Naive thymus-derived CD8-positive, alpha-beta T cell (primary cell): ENCODE data around the gene CDK7. TPM values are rescaled to one million over a fixed set of nuclear protein-coding genes. Genes with fewer than 3 reads are reported as not detected.

ENCODE experiments used
- ATAC-seq, 2 donors: fragments of 150-1000 bp; cut with Tn5 transposase in 1 of 2; sonication (Bioruptor Pico), chemical (Tn5 transposase) in 1 of 2; 1 replicate in 1 of 2; 2 replicates in 1 of 2; pipeline ENCODE4 v1.10.0; 2021; ENCODE audit warnings: mild to moderate bottlenecking in 2 of 2, moderate library complexity in 2 of 2
- POLR2A ChIA-PET: fragments of 350-600 bp; sonication (Branson Sonifier 250); formaldehyde crosslinking; loops from one replicate; lab custom pipeline; 2021; ENCODE audit warnings: antibody characterized with exemption; lab: Charles Lee
- DNase-seq, 10 donors: peaks; one replicate each; pipeline versions ENCODE4 v3.0.0 to v3.0.0-alpha.2; 2020 to 2022
- H3K27ac Mint-ChIP-seq, 10 donors: one replicate each; pipeline ENCODE4 v1.8.0; 2020 to 2022; ENCODE audit warnings: mild to moderate bottlenecking in 10 of 10, mixed read lengths in 10 of 10, moderate library complexity in 4 of 10, inconsistent platforms in 1 of 10
- H3K27me3 Mint-ChIP-seq, 5 donors: one replicate each; pipeline ENCODE4 v1.8.0; 2021 to 2022; ENCODE audit warnings: mixed read lengths in 5 of 5
- H3K36me3 Mint-ChIP-seq, 3 donors: one replicate each; pipeline ENCODE4 v1.8.0; 2020 to 2022; ENCODE audit warnings: mixed read lengths in 3 of 3, mild to moderate bottlenecking in 2 of 3, inconsistent platforms in 1 of 3
- H3K4me1 Mint-ChIP-seq, 4 donors: one replicate each; pipeline ENCODE4 v1.8.0; 2021 to 2022; ENCODE audit warnings: mixed read lengths in 4 of 4
- H3K4me3 Mint-ChIP-seq, 10 donors: one replicate each; pipeline ENCODE4 v1.8.0; 2020 to 2022; ENCODE audit warnings: mild to moderate bottlenecking in 10 of 10, mixed read lengths in 10 of 10, moderate library complexity in 6 of 10, inconsistent platforms in 1 of 10
- H3K9me3 Mint-ChIP-seq, 9 donors: one replicate each; pipeline ENCODE4 v1.8.0; 2020 to 2022; ENCODE audit warnings: mixed read lengths in 9 of 9, mild to moderate bottlenecking in 3 of 9, inconsistent platforms in 1 of 9, moderate library complexity in 1 of 9
- polyA plus RNA-seq, 3 donors: library from polyadenylated mRNA; unstranded; fragments of 300-500 nt; fragmentation: Illumina TruSeq; gene quantifications; one replicate each; pipeline ENCODE4 v1.2.3, GENCODE V29; 2021
- total RNA-seq, 8 experiments: library from RNA in 2 of 8; stranded (reverse) in 2 of 8; gene quantifications; one replicate each; pipeline ENCODE4 v1.2.3 and lab custom pipeline; 2021 to 2026

The CDK7 gene
- 10 to 100 TPM; 20.6 to 25.4 TPM for total RNA-seq
- 10 to 100 TPM; 18.2 to 20.8 (median 19.4) TPM for polyA plus RNA-seq
- 10.3 to 52.9 (median 24.5) reads per million in 6 experiments for total RNA-seq (lab: John Stamatoyannopoulos, UW)

DNA sequence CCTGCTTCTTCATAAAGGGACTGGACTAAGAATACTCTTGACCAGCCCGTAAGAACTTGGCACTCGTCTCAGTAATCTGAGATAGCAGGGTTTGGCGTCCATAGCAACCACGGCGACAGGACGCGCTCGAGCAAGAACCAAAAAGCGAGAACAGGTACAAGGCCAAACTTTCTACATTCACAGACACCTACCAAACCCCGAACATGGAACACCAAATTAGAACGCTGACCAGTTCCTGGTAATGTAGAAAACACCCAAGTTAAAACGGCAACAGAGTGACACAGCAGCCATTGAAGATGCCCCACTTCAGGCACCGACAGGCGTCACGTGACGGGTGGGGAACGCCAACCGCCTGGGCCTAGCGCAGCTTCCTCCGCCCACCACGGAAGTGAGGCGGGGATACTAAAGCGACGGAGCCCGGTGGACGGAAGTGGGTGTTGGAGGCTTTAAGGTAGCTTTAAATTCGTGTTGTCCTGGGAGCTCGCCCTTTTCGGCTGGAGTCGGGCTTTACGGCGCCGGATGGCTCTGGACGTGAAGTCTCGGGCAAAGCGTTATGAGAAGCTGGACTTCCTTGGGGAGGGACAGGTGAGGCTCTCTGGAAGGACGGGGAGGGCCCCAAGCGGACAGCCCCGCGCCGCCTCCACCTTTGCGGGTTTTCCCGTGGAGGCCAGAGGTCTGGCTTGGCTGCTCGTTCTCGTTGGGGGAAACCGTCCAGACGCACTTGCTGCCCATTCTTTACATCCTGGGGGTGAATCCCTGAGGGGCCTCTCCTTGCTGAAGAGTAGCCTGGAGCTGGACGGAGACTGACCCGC is at the start of gene CDK7:
TSS of gene CDK7 (plus strand) at position 430 of the 812 bp plus-strand sequence. CDS start at position 520, 90 bp downstream.
- DNase-seq (peak; percentile 83 to 94 (median 90)), ATAC-seq (peak; percentile 99 to 100)
- Mint-ChIP-seq H3K27ac (peak within 1 kb of the TSS; percentile 88 to 97 (median 94)), H3K4me3 (peak within 1 kb of the TSS; percentile 92 to 99 (median 97)), H3K27me3 (no peaks in the 10 kb centered on the region), H3K9me3 (no peaks in the 10 kb centered on the region), H3K36me3 (peaks cover 0 to 18% (median 4%) of the 10 kb centered on the region in 3 donors), H3K4me1 (peaks cover 15 to 50% (median 43%) of the 10 kb centered on the region in 4 donors)
- POLR2A ChIA-PET = interaction anchor here (0.6 to 3.0 kb wide), 9 partner anchors 17 to 192 kb away, joined by 3 to 38 read pairs (median 4); partner anchors contain the start of genes CCDC125, CENPH and SLC30A5

DNA sequence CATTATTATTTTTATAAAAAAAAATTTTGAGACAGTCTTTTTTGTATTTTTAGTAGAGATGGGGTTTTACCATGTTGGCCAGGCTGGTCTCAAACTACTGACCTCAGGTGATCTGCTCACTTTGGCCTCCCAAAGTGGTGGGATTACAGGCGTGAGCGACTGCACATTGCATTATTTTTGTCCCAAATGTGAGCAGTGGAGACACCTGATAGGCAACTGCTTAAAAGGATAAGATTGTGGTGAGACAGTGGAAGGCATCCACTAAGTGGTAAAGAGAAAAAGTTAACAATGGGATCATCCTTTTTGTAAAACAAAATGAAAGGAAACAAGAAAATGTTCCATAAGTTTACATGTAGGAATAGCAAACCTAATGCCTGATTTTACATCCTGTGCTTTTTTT is 47.3 kb upstream of the CDK7 start:
- no peak for ATAC-seq
- Mint-ChIP-seq H3K27me3 (no peaks in the 10 kb centered on the region), H3K27ac (peak overlapping the region in 5 of 10 donors; percentile 43 to 97 (median 69)), H3K9me3 (no peaks in the 10 kb centered on the region), H3K4me1 (peaks cover 7 to 20% (median 15%) of the 10 kb centered on the region in 4 donors), H3K36me3 (peaks cover 0 to 1% (median 0%) of the 10 kb centered on the region in 3 donors), H3K4me3 (peak overlapping the region in 5 of 10 donors; percentile 22 to 47 (median 40))
- POLR2A ChIA-PET = no interaction called here
- DNase-seq = no peak

DNA sequence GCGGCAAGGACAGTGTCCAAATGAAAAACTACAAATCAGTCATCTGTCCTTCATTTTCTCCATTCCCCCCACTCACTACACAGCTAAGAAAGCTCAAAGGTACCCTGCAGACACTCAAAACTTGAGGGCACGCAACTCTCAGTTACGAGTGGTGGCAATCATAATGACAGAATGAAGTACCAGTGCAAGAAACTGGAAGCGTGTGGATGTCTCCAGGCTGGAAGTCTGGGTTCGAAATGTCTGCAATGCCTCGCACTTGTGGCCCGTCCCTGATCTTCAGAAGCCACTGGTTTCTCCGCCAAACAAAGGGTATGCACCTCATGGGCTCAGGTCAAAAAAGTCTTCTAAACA is 45.9 kb upstream of the CDK7 start:
- Mint-ChIP-seq H3K36me3 (peaks cover 0 to 1% (median 0%) of the 10 kb centered on the region in 3 donors), H3K4me1 (peaks cover 7 to 20% (median 15%) of the 10 kb centered on the region in 4 donors), H3K27ac (peak overlapping the region; percentile 86 to 98 (median 95)), H3K9me3 (no peaks in the 10 kb centered on the region), H3K27me3 (no peaks in the 10 kb centered on the region), H3K4me3 (peak overlapping the region; percentile 86 to 94 (median 90))
- no peak for DNase-seq
- ATAC-seq = peak in 1 of 2 donors; percentile 6
- POLR2A ChIA-PET = interaction anchor here (0.9 to 3.1 kb wide), 4 partner anchors 11 to 46 kb away, joined by 3 to 12 read pairs (median 8); partner anchors contain the start of genes CCNB1 and CDK7

DNA sequence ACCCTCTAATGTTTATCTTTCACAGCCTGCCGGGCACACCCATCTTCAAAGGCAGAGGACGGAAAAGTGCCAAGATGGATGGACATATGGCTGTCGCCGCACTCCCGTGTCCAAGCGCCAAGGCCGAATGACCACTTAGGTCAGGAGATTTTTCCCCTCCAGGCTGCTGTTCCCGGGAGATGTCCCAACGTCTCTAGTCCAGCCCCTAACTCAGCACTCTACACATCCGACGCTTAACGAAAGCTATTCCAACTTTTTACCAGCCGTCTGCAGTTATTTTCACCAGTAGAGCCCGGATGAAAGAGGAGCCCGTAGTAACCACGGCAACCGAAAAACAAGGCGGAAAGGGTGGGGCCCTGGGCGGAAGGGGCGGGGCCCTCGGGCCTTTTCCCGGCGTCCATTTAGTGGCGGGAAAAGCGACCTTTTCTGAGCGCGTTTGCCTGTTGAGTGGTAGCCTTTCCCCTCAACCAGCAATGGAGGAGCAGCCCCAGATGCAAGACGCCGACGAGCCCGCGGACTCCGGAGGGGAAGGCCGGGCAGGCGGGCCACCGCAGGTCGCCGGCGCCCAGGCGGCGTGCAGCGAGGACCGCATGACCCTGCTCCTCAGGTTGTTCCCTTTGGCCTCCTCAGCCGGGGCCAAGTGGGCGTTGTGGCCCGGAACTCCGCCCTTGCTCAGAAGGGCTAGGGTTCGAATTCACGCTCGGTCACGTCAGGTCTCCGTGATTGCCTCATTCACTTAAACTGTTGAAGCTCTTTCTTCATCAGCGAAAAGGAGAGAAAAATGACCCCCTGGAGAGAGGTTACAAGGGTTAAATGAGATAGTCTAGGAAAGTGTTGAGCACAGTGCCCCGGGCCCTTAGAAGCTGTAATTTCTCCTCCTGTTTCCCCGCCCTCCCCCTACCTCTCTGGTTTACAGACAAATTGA is 45.3 kb upstream of the CDK7 start, which contains the start of gene CENPH:
TSS of gene CENPH (plus strand) at position 422 of the 925 bp plus-strand sequence. CDS start at position 474, 52 bp downstream.
- POLR2A ChIA-PET = interaction anchor here (0.6 to 3.1 kb wide), 5 partner anchors 11 to 143 kb away, joined by 5 to 12 read pairs (median 6); partner anchors contain the start of genes CCDC125, CCNB1 and CDK7

DNA sequence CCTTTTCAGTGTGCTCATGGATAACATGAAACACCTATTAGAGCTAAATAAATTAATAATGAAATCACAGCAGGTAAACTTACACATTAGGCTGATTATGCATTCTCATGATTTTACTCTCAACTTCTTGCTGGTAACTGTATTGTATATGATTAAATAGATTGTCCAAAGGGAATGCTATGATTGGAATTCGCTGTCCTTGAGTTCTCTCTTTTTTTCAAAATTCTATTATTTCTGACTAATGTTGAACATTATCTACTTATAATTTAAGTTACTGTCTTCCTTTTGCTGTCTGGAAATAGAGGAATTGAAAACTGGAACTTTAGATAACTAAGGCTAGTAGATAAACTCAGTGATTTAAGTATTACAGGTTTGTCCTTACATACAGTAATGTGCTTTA is 32.2 kb upstream of the CDK7 start:
- Mint-ChIP-seq H3K4me1 (no peaks in the 10 kb centered on the region), H3K27me3 (no peaks in the 10 kb centered on the region), H3K4me3 (no peak overlapping the region), H3K27ac (no peak overlapping the region), H3K9me3 (no peaks in the 10 kb centered on the region), H3K36me3 (peaks cover 0 to 22% (median 0%) of the 10 kb centered on the region in 3 donors)
- DNase-seq (no peak), ATAC-seq (no peak)
- POLR2A ChIA-PET = interaction anchor here (0.6 to 0.7 kb wide), 2 partner anchors 12 to 52 kb away, joined by 3 to 4 read pairs; no protein-coding TSS in a partner anchor

More for the DNA sequence above, 45.3 kb upstream of the CDK7 start, which contains the start of gene CENPH:
- H3K27me3 Mint-ChIP-seq = no peaks in the 10 kb centered on the region
- peaks cover 7 to 20% (median 15%) of the 10 kb centered on the region in 4 donors for H3K4me1 Mint-ChIP-seq
- peak within 1 kb of the TSS; percentile 86 to 94 (median 90) for H3K4me3 Mint-ChIP-seq
- H3K9me3 Mint-ChIP-seq = no peaks in the 10 kb centered on the region
- ATAC-seq = peak; percentile 91 to 95
- H3K36me3 Mint-ChIP-seq = peaks cover 0 to 3% (median 1%) of the 10 kb centered on the region in 3 donors
- DNase-seq = peak; percentile 83 to 96 (median 91)
- peak within 1 kb of the TSS; percentile 86 to 98 (median 95) for H3K27ac Mint-ChIP-seq

DNA sequence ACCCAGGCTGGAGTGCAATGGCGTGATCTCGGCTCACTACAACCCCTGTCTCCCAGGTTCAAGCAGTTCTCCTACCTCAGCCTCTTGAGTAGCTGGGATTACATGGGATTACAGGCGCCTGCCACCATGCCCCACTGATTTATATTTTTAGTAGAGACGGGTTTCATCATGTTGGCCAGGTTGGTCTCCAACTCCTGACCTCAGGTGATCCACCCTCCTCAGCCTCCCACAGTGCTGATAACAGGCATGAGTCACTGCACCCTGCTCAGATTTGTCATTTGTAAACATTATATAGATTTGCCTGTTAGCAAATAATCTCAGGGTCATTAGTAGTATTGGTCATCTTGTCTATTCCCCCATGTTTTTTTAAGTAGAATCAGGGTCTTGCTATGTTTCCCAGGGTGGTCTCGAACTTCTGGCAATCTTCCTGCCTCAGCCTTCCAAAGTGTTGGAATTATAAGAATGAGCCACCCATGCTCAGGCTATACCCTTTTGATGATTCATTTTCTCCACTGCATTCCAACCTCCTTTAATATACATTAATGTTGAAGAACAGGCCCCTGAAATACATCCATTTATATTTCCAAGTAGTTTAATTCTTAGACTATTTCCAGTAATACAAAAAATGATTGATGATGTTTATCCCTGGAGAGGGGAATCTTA is 28.0 kb upstream of the CDK7 start:
- Mint-ChIP-seq H3K27ac (no peak overlapping the region), H3K4me3 (no peak overlapping the region), H3K36me3 (peaks cover 0 to 10% (median 0%) of the 10 kb centered on the region in 3 donors), H3K27me3 (no peaks in the 10 kb centered on the region), H3K4me1 (no peaks in the 10 kb centered on the region), H3K9me3 (no peaks in the 10 kb centered on the region)
- DNase-seq (no peak), ATAC-seq (no peak)
- POLR2A ChIA-PET = no interaction called here

DNA sequence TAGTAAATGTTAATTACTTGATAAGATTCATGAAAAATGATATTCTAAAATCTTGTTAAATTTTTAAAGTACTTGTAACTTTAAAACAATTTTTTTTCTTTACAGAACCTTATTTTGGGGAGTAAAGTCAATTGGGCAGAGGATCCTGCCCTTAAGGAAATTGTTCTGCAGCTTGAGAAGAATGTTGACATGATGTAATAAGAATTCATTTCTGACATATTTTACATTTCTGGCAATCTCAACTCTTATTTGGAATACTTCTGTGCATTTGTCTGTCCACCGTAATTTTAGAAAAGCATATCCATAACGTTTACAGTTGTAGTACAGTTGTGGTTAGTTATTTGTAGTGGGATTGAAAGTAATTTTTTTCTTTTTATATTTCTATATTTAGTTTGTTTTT is 25.1 kb upstream of the CDK7 start:
- no peak for ATAC-seq

DNA sequence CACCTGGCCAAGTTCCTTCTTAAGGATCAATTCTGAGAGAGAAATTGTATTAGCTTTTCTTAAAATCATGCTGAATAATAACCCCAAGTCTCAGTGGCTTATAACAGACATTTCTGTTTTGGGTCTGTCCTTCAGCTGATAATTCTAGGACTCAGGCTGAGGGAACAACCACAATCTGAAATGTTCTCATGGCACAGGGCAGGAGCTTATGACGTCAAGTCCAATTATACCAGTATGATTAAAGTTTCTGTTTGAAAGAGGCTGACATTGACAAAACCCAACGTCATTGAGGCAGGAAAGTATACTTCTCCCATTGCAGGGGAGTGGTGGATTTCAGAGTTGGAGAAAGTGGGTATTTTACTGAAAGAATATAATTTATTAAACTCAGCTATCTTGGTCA is 23.5 kb upstream of the CDK7 start:
- Mint-ChIP-seq H3K9me3 (no peaks in the 10 kb centered on the region), H3K27me3 (no peaks in the 10 kb centered on the region), H3K4me1 (peaks cover 0 to 4% (median 1%) of the 10 kb centered on the region in 4 donors), H3K36me3 (no peaks in the 10 kb centered on the region), H3K27ac (no peak overlapping the region), H3K4me3 (no peak overlapping the region)
- POLR2A ChIA-PET = no interaction called here
- ATAC-seq (no peak), DNase-seq (no peak)

More for the DNA sequence above, 25.1 kb upstream of the CDK7 start:
- H3K27me3 Mint-ChIP-seq = no peaks in the 10 kb centered on the region
- POLR2A ChIA-PET = no interaction called here
- no peaks in the 10 kb centered on the region for H3K9me3 Mint-ChIP-seq
- no peak overlapping the region for H3K27ac Mint-ChIP-seq
- H3K4me3 Mint-ChIP-seq = no peak overlapping the region
- H3K4me1 Mint-ChIP-seq = no peaks in the 10 kb centered on the region
- no peaks in the 10 kb centered on the region for H3K36me3 Mint-ChIP-seq
- DNase-seq = no peak

DNA sequence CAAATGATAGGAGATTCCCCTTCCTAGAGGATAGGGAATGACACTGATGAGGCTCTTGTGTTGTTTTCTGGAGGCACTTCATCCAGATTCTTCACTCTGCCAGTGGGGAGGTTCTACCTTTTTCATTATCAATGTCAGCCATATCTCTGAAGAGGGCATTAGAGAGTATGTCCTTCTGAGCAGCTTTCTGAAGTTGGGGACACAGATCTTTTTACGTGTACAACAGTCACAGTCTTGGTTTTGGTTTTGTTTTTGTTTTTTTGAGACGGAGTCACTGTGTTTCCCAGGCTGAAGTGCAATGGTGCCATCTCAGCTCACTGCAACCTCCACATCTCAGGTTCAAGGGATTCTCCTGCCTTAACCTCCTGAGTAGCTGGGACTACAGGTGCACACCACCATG is 22.7 kb upstream of the CDK7 start:
- Mint-ChIP-seq H3K4me1 (peaks cover 0 to 7% (median 2%) of the 10 kb centered on the region in 4 donors), H3K36me3 (no peaks in the 10 kb centered on the region), H3K27me3 (no peaks in the 10 kb centered on the region), H3K27ac (no peak overlapping the region), H3K4me3 (no peak overlapping the region), H3K9me3 (no peaks in the 10 kb centered on the region)
- no peak for DNase-seq
- POLR2A ChIA-PET = no interaction called here
- ATAC-seq = no peak

DNA sequence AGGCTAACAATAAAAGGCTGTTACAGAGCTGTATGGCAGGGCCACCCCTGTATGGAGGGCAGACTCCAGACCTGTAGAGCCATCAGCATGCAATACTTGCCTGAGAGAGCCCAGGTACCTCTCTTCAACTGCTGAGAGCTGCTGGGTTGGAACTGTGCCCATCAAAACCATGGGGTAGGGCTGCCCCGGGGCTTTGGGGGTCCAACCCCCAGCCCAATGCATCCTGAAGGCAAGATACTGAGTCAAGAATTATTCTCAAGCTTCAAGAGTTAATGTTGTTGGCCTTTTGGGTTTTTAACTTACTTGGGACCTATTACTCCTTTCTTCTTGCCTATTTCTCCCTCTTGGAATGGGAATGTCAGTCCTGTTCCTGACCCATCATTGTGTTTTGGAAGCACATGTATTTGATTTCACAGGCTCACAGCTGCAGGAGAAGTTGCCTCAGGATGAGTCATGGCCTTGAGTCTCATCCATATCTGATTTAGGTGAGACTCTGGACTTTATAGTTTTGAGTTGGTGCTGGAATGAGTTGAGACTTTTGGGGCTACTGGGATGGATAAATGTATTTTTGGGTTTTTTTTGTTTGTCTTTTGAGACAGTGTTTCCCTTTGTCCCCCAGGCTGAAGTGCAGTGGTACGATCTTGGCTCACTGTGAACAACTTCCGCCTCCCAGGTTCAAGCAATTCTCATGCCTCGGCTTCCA is 21.0 kb upstream of the CDK7 start:
- H3K36me3 Mint-ChIP-seq = peaks cover 0 to 2% (median 0%) of the 10 kb centered on the region in 3 donors
- H3K27ac Mint-ChIP-seq = no peak overlapping the region
- H3K27me3 Mint-ChIP-seq = no peaks in the 10 kb centered on the region
- H3K9me3 Mint-ChIP-seq = no peaks in the 10 kb centered on the region
- DNase-seq = no peak
- POLR2A ChIA-PET = interaction anchor here (1.4 kb wide), 1 partner anchor 21 kb away, joined by 3 read pairs; the partner anchor contains the start of gene CDK7
- peaks cover 0 to 15% (median 6%) of the 10 kb centered on the region in 4 donors for H3K4me1 Mint-ChIP-seq
- no peak for ATAC-seq
- no peak overlapping the region for H3K4me3 Mint-ChIP-seq

DNA sequence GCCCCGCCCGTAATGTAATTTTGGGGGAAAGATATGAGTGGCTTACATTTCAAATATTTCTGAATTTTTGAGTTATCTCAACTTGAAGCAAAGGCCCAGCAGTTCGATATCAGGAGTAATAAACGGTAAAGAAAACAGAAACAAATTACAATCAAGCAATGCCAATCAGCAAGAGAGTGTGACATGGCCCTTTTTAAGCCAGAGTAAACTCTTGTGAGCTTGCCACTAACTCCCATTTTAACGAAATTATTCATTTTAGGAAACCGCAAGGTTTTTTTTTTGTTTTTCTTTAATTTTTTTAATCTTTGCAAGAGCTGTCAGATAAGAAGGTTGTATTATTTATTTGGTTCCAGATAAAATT is 17.6 kb upstream of the CDK7 start:
- no peaks in the 10 kb centered on the region for H3K27me3 Mint-ChIP-seq
- peak overlapping the region; percentile 96 to 100 (median 99) for H3K27ac Mint-ChIP-seq
- H3K4me3 Mint-ChIP-seq = peak overlapping the region; percentile 96 to 100 (median 98)
- no peak for DNase-seq
- peaks cover 3 to 27% (median 15%) of the 10 kb centered on the region in 4 donors for H3K4me1 Mint-ChIP-seq
- peaks cover 0 to 10% (median 2%) of the 10 kb centered on the region in 3 donors for H3K36me3 Mint-ChIP-seq
- no peak for ATAC-seq
- POLR2A ChIA-PET = interaction anchor here (0.7 to 4.0 kb wide), 4 partner anchors 18 to 603 kb away, joined by 3 to 38 read pairs (median 4); partner anchors contain the start of genes CCNB1 and CDK7
- H3K9me3 Mint-ChIP-seq = no peaks in the 10 kb centered on the region
